KOPT-K1 (cell line): Measurements from ENCODE around the gene HOXD3.

Experiments
- H3K27ac ChIP-seq: fragments of 200-600 bp; sonication (generic); 2 replicates; pipeline ENCODE4 v1.5.1; 2016; ENCODE audit warnings: antibody characterized with exemption, mild to moderate bottlenecking, low read depth, low read length; ENCODE audit not compliant: poor library complexity, severe bottlenecking
- H3K36me3 ChIP-seq: fragments of 200-600 bp; sonication (generic); 2 replicates; pipeline ENCODE4 v1.5.1; 2017; ENCODE audit warnings: antibody characterized with exemption, mild to moderate bottlenecking, low read length, moderate library complexity; ENCODE audit not compliant: insufficient read depth
- H3K9me3 ChIP-seq: fragments of 200-600 bp; sonication (generic); 2 replicates; pipeline ENCODE4 v1.5.1; 2017; ENCODE audit warnings: antibody characterized with exemption, low read length, mild to moderate bottlenecking; ENCODE audit not compliant: insufficient read depth, poor library complexity, severe bottlenecking

HOXD3 gene

DNA sequence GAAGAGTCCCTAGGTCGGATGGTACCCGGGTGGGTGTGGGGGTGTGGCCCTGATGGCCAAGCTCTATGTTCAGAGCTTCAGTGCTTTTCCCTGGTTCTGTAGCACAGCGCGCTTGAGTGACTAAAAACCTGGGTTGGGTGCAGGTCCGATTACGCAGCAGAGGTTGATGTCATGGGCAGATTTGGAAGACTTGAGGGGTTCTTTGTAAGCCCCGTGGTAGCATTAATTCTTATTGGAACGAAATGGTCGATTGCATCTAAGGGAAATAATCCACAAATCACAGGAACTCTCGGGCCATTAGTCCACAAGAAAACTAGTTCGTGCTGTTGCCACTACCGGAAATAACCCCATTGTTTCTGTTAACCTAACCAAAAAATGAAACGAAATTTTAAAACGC, 18.6 kb upstream of the HOXD3 start:
- no peaks in the 10 kb centered on the region for H3K9me3 ChIP-seq
- no peaks in the 10 kb centered on the region for H3K36me3 ChIP-seq
- H3K27ac ChIP-seq, result no peak overlapping the region

DNA sequence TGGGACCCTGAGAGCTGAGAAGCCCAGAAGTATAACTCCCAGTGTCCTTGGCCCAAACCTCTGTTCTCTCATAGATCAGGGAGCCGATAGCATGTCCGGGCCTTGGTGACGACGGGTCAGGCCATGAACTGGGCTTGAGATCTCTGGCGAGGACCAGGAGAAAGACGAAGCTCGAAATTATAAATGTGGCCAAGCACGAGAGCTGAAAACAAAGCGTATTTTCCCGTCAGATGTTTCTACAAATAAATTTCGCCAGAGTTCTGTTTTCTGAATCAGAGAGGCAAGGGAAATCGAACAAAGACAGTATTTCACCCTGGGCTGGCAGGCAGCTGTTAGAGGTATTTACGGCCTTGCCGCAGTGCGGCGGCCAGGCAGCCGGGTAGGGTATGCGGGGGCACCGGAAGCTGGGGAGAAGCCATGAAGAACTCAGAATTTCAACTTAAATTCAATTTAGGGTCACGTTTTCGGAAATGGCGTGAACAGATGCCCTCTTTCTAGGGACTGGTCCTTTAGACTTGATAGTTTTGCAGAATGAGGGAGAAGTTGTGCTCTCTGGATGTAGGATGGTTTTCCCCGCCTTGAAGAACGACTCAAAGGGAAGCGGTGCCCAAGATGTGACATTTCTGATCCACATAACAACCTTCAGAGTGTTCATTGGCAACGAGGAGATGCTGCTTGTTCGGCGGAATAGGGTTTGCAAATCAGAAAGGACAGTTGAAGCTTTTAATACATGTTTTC, 18.0 kb upstream of the HOXD3 start:
- Histone ChIP-seq H3K9me3 (no peaks in the 10 kb centered on the region), H3K27ac (no peak overlapping the region), H3K36me3 (no peaks in the 10 kb centered on the region)

DNA sequence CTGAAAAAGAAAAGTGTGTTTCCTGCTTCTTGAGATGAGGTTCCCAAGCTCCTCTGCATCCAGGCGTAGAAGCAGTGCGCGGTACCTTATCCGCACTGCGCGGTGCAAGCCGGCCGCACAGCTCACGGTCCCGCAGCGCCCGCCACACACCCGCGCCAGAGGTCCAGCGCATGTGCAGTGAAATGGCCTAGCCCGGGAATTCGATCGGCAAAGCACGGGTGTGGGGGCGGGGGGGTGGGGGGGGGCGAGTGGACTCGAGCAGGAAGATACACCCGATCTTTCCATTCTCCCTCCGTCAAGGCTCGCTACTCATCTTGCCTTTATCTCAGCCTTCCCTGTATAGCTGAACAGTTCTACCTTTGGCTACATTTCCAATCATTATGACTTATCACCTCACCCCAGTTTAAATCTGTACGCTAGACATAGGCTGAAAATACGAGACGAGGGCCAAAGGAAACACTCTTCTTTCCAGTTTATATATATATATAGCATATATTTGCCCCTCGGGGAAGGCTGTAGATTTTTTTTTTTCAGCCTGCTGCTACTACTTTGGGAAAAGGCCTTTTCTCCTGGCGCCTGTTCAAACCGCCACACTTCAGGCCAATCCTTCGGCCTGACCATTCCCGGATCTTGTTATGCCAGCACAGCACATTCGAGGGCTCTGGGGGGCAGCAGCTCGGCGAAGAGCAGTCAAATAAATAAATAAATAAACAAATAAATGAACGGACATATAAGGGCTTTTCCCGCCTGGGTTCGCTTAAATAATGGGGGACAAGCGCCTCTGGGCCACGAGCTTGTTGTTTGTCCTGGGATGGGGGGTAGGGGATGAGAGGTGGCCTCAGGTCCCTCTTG, 17.2 kb upstream of the HOXD3 start:
- no peaks in the 10 kb centered on the region for H3K9me3 ChIP-seq
- no peak overlapping the region for H3K27ac ChIP-seq
- H3K36me3 ChIP-seq, result no peaks in the 10 kb centered on the region

DNA sequence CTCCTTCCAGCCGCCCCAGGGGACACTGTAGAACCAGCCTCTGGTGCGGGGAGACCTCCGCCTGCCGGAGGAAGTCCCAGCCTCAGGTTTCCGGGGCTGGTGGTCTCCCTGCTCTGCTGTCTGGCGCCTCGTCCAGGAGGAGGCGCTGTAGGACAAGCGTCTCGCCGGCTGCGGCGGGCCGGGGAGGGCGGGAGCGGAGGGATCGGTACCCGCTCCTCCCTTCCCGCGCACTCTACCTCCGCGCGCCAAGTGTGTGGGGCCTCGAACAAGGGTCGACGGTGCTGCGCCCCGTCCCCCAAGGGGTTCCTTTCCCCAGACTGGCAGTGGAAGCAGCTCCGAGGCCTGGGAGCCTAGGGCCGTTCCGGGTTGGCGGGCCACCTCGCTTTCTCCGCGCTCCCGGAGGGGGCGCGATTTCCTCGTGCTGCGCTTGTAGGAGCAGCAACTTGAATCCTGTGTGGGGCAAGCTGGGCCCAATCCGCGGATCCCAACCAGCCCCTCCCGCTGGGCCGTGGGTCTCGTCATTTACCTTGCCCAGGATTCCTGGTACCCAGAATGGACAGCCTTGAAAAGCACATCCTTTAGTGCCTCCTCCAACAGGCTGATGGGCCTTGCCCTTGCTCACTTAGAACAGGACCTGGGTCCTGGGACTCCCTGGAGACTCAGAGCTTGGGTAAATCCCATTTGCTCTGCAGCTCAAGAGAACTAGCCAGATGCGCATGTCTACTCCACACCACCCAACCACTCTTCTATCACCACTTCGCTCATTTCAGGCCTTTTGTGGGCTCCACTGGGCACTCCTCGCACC, 16.4 kb upstream of the HOXD3 start:
- no peaks in the 10 kb centered on the region for H3K9me3 ChIP-seq
- H3K36me3 ChIP-seq, result no peaks in the 10 kb centered on the region
- H3K27ac ChIP-seq, result no peak overlapping the region

DNA sequence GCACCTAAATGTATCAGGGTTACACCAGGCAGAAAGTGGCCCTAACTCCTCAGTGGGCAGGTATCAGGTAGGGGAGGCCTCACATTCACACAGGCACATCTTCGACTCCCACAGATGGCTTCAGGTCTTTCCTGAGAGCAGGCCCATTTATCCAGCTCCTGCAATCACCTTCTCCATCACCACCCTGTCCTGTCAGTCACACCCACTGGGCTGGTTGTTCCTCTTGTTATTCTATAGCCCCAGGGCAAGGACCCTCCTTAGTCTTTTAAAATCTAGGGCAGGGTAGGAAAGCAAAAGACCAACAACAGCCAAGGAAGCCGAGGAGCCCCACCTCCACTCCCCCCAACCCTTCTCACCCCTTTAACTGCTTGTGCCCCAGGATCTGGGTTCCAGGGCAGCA, 14.8 kb upstream of the HOXD3 start:
- Histone ChIP-seq H3K27ac (no peak overlapping the region), H3K36me3 (no peaks in the 10 kb centered on the region), H3K9me3 (no peaks in the 10 kb centered on the region)

DNA sequence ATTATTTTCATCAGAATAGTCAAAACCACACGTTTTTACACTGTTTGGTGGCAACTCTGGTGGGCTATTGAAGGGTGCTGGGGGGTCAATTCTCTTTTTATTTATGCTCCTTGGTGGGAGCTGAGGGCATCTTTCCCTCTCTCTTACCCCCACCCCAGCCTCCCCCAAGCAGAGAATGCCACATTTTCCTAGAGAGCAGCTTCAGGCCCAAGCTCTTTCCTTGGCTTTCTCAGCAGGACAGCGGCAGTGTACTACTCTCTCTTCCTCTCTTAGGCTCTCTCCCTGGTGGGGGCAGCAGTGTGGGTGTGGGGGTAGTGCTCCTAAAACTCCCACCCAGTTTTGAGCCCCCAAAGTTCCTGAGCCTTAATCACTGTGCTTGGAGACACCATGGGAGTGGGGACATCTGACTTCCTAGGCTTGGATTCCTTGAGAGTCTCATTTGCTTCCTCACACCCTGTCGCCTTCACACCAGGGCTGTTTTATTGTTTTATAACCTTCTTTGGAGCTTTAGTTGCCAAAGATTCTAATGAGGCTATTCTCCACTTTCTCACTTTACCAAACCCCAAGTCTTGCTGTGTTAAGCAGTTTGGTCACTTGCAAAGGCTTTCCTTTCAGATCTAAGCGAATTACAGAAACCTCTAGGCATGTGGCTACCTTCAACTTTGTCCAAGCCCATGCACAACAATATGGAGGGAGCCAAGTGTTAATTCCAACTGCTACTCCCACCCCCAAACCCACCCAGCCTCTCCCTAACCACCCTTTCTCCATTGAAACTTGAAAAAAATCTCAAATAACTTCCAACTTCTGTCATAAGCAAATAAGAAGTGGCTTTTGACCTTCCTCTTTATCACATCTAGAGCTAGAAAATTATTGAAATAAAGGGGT, 11.8 kb upstream of the HOXD3 start:
- Histone ChIP-seq H3K27ac (no peak overlapping the region), H3K9me3 (no peaks in the 10 kb centered on the region), H3K36me3 (no peaks in the 10 kb centered on the region)

DNA sequence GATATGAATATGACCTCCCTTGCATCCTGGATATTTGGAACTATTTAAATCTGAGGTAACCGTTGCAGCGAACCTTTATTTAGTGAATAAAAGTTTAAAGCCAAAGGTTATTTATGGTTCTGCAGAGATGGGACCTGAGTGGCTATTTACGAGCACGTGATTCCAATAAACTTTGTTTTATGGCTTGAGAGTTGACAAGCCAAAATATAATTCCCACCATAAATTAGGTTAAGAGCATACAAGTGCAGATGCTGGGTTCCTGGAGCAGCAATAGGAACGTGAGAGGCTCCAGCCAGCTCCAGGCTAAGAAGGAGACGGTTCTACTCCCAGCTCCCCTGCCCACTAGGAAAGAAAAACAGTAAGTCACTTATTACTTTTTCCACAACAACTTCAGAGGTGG, 11.0 kb upstream of the HOXD3 start:
- H3K9me3 ChIP-seq, result no peaks in the 10 kb centered on the region
- H3K27ac ChIP-seq, result no peak overlapping the region
- no peaks in the 10 kb centered on the region for H3K36me3 ChIP-seq

DNA sequence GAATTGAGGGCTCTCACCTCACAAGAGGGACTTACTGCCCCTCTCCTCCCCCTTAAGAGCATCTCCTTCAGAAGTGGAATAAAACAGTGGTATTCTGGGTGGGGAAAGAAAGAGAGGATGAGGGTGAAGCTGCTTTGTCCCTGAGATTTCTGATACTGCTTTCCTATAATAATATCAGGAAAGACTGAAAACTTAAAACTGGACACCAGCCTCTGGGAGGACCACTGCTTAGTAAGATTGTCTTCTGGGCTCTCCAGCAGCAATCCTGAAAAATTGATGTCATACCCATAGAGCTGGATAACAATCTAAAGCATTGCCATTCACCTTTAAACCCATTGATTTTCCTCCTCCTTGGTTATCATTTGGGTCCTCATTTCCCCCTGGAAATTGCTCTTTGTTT, 10.5 kb upstream of the HOXD3 start:
- Histone ChIP-seq H3K36me3 (no peaks in the 10 kb centered on the region), H3K27ac (no peak overlapping the region)

DNA sequence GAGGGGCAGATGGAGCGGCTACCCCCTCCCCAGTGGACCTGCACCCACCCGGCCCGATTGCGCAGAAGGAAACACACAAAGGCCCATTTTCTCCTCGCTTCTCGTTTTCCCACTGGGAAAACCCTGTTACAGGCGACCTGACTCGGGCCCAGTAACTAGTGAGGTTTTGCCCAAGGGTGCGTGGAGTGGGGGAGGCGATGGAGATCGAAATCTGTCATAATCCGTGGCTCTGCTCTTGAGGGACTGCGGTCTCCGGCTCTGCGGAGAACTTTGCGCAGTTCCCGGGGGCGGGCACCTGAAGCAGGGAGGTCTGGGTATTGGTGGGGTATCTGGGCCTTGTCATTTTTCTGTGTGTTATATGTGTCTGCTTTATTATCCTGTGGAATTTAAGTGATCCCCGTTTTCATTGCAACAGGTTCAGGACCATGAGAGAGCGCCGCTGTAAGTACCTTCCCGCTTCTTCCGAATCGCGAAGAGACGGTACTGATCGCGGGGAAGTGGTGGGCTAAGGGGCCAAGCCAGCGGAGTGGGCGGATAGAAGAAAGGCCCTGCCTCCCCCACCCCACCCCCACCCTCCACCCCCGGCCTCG, 9.8 kb upstream of the HOXD3 start:
- H3K36me3 ChIP-seq, result no peaks in the 10 kb centered on the region
- H3K9me3 ChIP-seq, result no peaks in the 10 kb centered on the region
- H3K27ac ChIP-seq, result no peak overlapping the region

More for the DNA sequence above, 10.5 kb upstream of the HOXD3 start:
- no peaks in the 10 kb centered on the region for H3K9me3 ChIP-seq

DNA sequence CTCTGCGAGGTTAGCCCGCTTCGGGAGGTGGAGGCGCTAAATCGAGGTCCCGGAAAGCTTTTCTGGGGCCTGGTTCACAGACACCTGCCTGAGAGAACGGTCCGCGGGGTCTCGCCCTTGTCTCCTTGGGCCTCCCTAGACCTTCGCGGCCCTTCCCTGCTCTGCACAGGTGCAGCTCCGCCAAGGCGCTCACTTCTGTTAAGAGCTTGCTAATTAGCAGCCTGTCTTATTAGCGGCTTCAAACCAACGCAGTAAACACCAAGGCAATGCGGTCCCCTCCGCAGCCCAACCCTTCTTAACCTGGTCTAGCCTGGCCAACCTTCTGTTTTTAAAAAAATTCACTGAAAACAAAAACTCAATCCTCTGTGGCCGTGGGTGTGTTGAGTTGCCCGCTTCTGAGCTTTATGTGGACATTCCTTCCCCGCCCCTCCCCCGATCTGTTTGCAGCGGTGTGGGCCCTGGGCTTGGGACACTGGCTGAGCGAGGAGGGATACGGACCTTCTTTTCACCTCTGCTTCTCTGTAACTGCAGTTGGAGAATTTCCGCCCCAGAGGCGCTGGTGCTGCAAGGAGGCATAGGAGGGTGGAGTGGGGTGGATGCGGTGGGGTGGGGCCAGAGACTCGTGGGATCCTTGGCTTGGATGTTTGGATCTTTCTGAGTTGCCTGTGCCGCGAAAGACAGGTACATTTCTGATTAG, 9.2 kb upstream of the HOXD3 start:
- no peak overlapping the region for H3K27ac ChIP-seq
- H3K9me3 ChIP-seq, result no peaks in the 10 kb centered on the region
- no peaks in the 10 kb centered on the region for H3K36me3 ChIP-seq

DNA sequence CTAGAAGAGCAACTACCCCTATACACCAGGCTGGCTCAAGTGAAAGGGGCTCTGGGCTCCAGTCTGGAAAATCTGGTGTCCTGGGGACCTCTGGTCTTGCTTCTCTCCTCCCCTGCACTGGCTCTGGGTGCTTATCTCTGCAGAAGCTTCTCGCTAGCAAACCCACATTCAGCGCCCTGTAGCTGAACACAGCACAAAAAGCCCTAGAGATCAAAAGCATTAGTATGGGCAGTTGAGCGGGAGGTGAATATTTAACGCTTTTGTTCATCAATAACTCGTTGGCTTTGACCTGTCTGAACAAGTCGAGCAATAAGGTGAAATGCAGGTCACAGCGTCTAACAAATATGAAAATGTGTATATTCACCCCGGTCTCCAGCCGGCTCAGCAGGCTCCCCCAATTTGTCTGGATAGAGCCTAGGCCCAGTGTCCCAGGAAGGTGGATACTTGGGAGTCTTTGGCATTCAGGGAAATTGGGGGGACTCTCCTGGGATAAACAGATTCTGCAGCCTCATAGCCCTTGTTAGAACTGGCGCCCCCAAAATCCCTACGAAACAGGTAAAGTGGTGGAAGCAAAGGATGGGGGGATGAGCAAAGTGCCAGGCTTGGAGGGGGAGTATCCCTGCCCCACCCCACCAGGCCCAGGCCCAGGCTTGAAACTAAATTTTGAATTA, 8.2 kb upstream of the HOXD3 start:
- H3K27ac ChIP-seq, result no peak overlapping the region
- no peaks in the 10 kb centered on the region for H3K36me3 ChIP-seq
- no peaks in the 10 kb centered on the region for H3K9me3 ChIP-seq

DNA sequence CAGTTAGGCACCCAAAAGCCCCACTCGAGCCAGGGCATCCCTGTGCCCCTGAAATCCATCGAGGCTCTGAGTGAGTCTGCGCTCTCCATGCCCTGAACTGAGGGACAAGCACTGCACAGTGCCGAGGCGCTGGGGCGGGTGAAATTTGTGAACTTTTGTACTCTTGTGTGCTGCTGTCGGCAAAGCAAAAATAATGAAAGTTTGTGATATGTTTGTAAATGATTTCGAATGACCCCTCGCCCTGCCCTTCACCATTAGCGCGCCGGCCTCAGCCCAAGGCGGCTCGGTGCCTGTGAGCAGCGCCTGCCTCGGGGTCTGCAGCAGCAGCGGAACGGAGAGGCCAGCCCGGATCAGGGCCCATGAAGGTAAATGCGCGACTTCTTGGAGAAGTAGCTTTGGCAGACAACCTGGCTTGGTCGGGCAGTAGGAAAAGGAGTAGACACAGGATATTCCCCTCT, 7.6 kb upstream of the HOXD3 start:
- Histone ChIP-seq H3K27ac (no peak overlapping the region), H3K36me3 (no peaks in the 10 kb centered on the region), H3K9me3 (no peaks in the 10 kb centered on the region)

DNA sequence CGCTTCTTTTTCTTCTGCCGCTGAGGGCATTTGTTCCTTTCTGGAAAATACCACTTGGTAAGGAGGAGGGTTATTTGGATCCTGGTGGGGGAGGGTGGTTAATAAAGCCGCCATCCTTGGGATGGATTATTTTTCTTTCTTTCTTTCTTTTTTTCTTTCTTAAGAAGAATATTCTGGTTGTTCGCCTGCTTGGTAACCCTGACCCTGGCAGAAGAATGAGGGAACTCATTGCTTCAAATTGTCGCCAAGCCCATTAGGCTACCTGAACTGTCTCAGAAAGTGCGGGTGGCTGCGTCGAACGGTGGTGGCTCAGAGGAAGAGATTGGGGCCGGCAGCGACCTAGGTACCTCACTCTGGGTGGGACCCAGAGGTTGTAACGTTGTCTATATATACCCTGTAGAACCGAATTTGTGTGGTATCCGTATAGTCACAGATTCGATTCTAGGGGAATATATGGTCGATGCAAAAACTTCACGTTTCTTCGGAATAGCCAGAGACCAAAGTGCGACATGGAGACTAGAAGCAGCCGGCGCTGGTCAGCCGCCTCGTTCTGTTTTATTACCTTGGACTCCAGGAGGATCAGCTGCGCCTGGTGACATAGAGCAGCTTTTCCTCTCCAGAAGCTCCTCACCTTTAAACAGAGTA, 7.0 kb upstream of the HOXD3 start:
- H3K36me3 ChIP-seq, result no peaks in the 10 kb centered on the region
- no peak overlapping the region for H3K27ac ChIP-seq
- no peaks in the 10 kb centered on the region for H3K9me3 ChIP-seq
